GM12878 (cell line): ENCODE data around the gene CMYA5. TPM values are rescaled to one million over a fixed set of nuclear protein-coding genes. Genes with fewer than 3 reads are reported as not detected.

Experiments used
- ATAC-seq: fragments of 200-7000 bp; cut with Tn5 transposase; 3 replicates; pipeline ENCODE4 v1.9.1; 2020; ENCODE audit warnings: mild to moderate bottlenecking, moderate library complexity
- BruUV-seq: library from RNA; stranded (reverse); fragments of 400-500 nt; replicated peaks from 2 replicates; lab custom pipeline; 2021; lab: Mats Ljungman, UMichigan
- CTCF ChIA-PET: fragments of 300-600 bp; sonication (Branson Sonifier 250); formaldehyde crosslinking; extraction: SDS; loops from one replicate; lab custom pipeline; 2021; ENCODE audit warnings: inconsistent platforms; lab: Yijun Ruan, JAX
- POLR2A ChIA-PET: fragments of 350-600 bp; formaldehyde crosslinking; extraction: SDS; loops from one replicate; lab custom pipeline; 2021; ENCODE audit warnings: inconsistent platforms; lab: Charles Lee
- RAD21 ChIA-PET: fragments of 300-600 bp; sonication (Branson Sonifier 250); formaldehyde crosslinking; loops from one replicate; lab custom pipeline; 2023; ENCODE audit warnings: antibody characterized with exemption; ENCODE audit not compliant: unreplicated experiment; lab: Charles Lee
- SMC1A ChIA-PET: fragments of 300-600 bp; sonication (Branson Sonifier 250); formaldehyde crosslinking; loops from one replicate; lab custom pipeline; 2023; ENCODE audit not compliant: unreplicated experiment, uncharacterized antibody; lab: Charles Lee
- DNase-seq: peaks from one replicate; pipeline ENCODE4 v3.0.0-alpha.2; 2011; ENCODE audit warnings: low read depth, low spot score
- FAIRE-seq: peaks from 3 replicates; lab custom pipeline; 2011; peaks lifted over from hg19 to GRCh38; lab: Jason Lieb, UNC
- H2AFZ ChIP-seq: 2 replicates; pipeline ENCODE4 v1.6.0; 2011; ENCODE audit warnings: low read depth, low read length, control low read depth; ENCODE audit not compliant: control insufficient read depth
- H3K27ac ChIP-seq: 2 replicates; pipeline ENCODE4 v1.5.1; 2011; ENCODE audit warnings: control low read depth; ENCODE audit not compliant: control insufficient read depth, insufficient read depth
- H3K27me3 ChIP-seq, 2 experiments: replicated peaks in 1 of 2; 2 replicates each; pipeline versions ENCODE4 v1.6.0 to v1.6.1; 2011; ENCODE audit warnings: low read length in 1 of 2; ENCODE audit not compliant: control insufficient read depth in 2 of 2, insufficient read depth in 2 of 2
- H3K36me3 ChIP-seq, 2 experiments: 2 replicates each; pipeline ENCODE4 v1.5.1; 2011; ENCODE audit warnings: low read length in 1 of 2; ENCODE audit not compliant: control insufficient read depth in 2 of 2, insufficient read depth in 2 of 2
- H3K4me1 ChIP-seq: 2 replicates; pipeline ENCODE4 v1.6.1; 2011; ENCODE audit warnings: mild to moderate bottlenecking, low read length, moderate library complexity, mixed read lengths; ENCODE audit not compliant: control insufficient read depth, insufficient read depth
- H3K4me2 ChIP-seq: 2 replicates; pipeline ENCODE4 v1.6.0; 2011; ENCODE audit warnings: control low read depth; ENCODE audit not compliant: control insufficient read depth, insufficient read depth
- H3K4me3 ChIP-seq: fragments of 200-600 bp; sonication (generic); 2 replicates; pipeline ENCODE4 v1.5.1; 2016
- H3K79me2 ChIP-seq: 2 replicates; pipeline ENCODE4 v1.6.0; 2011; ENCODE audit warnings: low read length; ENCODE audit not compliant: control insufficient read depth, insufficient read depth
- H3K9ac ChIP-seq: 2 replicates; pipeline ENCODE4 v1.8.0; 2011; ENCODE audit warnings: low read length, control low read depth, mixed read lengths; ENCODE audit not compliant: control insufficient read depth, insufficient read depth
- H3K9me3 ChIP-seq: replicated peaks from 3 replicates; pipeline ENCODE4 v1.5.1; 2011; ENCODE audit warnings: mild to moderate bottlenecking, low read length; ENCODE audit not compliant: control insufficient read depth, insufficient read depth
- H4K20me1 ChIP-seq: 2 replicates; pipeline ENCODE4 v1.6.0; 2011; ENCODE audit not compliant: control insufficient read depth, insufficient read depth
- CEBPZ ChIP-seq: fragments of 150-350 bp; IDR thresholded peaks from 2 replicates; pipeline ENCODE4 v1.6.1; 2016; ENCODE audit warnings: low read depth, low read length
- MTA2 ChIP-seq: fragments of 450-650 bp; IDR thresholded peaks from 2 replicates; pipeline ENCODE4 v1.6.1; 2016; ENCODE audit warnings: low read depth, mild to moderate bottlenecking, moderate library complexity
- POLR2A ChIP-seq: IDR thresholded peaks from 2 replicates; pipeline ENCODE4 v1.6.1; 2011; ENCODE audit warnings: low read depth, mild to moderate bottlenecking, low read length
- RCOR1 ChIP-seq: conservative IDR thresholded peaks from 2 replicates; pipeline ENCODE4 v1.6.1; 2012; ENCODE audit warnings: low read depth, low read length, improper control_type of control experiment
- WGBS: methylation state at CpG from one replicate; pipeline ENCODE4 v1.1.6; 2016; ENCODE audit warnings: low lambda C conversion rate; ENCODE audit not compliant: insufficient replicate concordance, insufficient coverage; ENCODE audit errors: missing lambda C conversion rate; 5-methylcytosine and 5-hydroxymethylcytosine counted together
- in situ Hi-C: fragments of 300-500 bp; cut with MboI; formaldehyde crosslinking; loops from 9 replicates; pipeline ENCODE4 v1.14.3; 2018; ENCODE audit warnings: mixed read lengths
- intact Hi-C: fragments of 100-400 bp; cut with micrococcal nuclease; formaldehyde crosslinking; loops from one replicate; pipeline ENCODE4 v1.14.2; 2022; ENCODE audit not compliant: unreplicated experiment
- polyA plus RNA-seq, 11 experiments: library from polyadenylated mRNA; depleted of rRNA in 4 of 11; unstranded in 6 of 11; stranded (reverse) in 5 of 11; fragments of >200 nt; fragmentation: Nextera tagmentation in 4 of 11; fragmentation: Illumina TruSeq in 1 of 11; extraction: Ambion mirVana in 4 of 11; extraction: Trizol in 1 of 11; gene quantifications; 1 replicate in 1 of 11; 2 replicates in 10 of 11; pipeline versions ENCODE4 v1.2.1 to v1.2.3, GENCODE V29; 2011 to 2016; ENCODE audit warnings: inconsistent platforms in 2 of 11, missing spikeins in 2 of 11, low read depth in 1 of 11
- total RNA-seq, 4 experiments: library from RNA; depleted of rRNA in 3 of 4; stranded (reverse); fragments of >200 nt in 3 of 4; fragmentation: Illumina TruSeq in 1 of 4; extraction: Trizol in 1 of 4; gene quantifications; 2 replicates each; pipeline versions ENCODE4 v1.2.1 to v1.2.3, GENCODE V29; 2013 to 2021

The CMYA5 gene
- total and polyA plus RNA-seq, 10 of the 15 experiments (the other 5 are each of a cell fraction or from before 2014, with no cell fraction given), result 0.01 to 0.34 (median 0.16) TPM; not detected in 1

GRCh38 chr5:79803007-79803406 is 113.4 kb downstream of the CMYA5 start:
- no peak overlapping the region; the same call in 1 of the 2 replicates for H2AFZ ChIP-seq

More at GRCh38 chr5:79803007-79803406, 113.4 kb downstream of the CMYA5 start:
- TF ChIP-seq CEBPZ, result no peak
- TF ChIP-seq POLR2A, result no peak
- TF ChIP-seq MTA2, result no peak
- TF ChIP-seq RCOR1, result no peak
- TF ChIP-seq, all 136 proteins: peak for 0
- no peak for ATAC-seq
- no peaks in the 10 kb centered on the region for H3K27me3 ChIP-seq
- no peak for DNase-seq
- H3K27ac ChIP-seq, result no peak overlapping the region
- no peaks in the 10 kb centered on the region for H3K36me3 ChIP-seq
- no peaks in the 10 kb centered on the region for H3K4me1 ChIP-seq
- H3K4me3 ChIP-seq, result no peak overlapping the region
- no peaks in the 10 kb centered on the region for H3K9me3 ChIP-seq
- CTCF ChIA-PET, result no interaction called here
- no TSS peak for BruUV-seq
- no peaks in the 10 kb centered on the region for H3K79me2 ChIP-seq
- in situ Hi-C loops (no loop called here), intact Hi-C loops (no loop called here)
- H3K9ac ChIP-seq, result no peak overlapping the region
- H3K4me2 ChIP-seq, result no peak overlapping the region
- RAD21 ChIA-PET, result no interaction called here
- POLR2A ChIA-PET, result no interaction called here
- 64% methylated on average over 2 of the region's 2 CpGs for WGBS
- H4K20me1 ChIP-seq, result no peaks in the 10 kb centered on the region
- FAIRE-seq, result no peak
- SMC1A ChIA-PET, result interaction anchor here (1.0 kb wide), 1 partner anchor 10 kb away, joined by 3 read pairs; no protein-coding TSS in a partner anchor
